Measurements from ENCODE around the gene PDXP. TPM values are rescaled to one million over a fixed set of nuclear protein-coding genes. Genes with fewer than 3 reads are reported as not detected.

PDXP gene
- total and polyA plus RNA-seq, 2 of the 13 experiments (the other 11 are each of a cell fraction or from before 2014, with no cell fraction given), result 58.2 to 70.6 TPM

DNA sequence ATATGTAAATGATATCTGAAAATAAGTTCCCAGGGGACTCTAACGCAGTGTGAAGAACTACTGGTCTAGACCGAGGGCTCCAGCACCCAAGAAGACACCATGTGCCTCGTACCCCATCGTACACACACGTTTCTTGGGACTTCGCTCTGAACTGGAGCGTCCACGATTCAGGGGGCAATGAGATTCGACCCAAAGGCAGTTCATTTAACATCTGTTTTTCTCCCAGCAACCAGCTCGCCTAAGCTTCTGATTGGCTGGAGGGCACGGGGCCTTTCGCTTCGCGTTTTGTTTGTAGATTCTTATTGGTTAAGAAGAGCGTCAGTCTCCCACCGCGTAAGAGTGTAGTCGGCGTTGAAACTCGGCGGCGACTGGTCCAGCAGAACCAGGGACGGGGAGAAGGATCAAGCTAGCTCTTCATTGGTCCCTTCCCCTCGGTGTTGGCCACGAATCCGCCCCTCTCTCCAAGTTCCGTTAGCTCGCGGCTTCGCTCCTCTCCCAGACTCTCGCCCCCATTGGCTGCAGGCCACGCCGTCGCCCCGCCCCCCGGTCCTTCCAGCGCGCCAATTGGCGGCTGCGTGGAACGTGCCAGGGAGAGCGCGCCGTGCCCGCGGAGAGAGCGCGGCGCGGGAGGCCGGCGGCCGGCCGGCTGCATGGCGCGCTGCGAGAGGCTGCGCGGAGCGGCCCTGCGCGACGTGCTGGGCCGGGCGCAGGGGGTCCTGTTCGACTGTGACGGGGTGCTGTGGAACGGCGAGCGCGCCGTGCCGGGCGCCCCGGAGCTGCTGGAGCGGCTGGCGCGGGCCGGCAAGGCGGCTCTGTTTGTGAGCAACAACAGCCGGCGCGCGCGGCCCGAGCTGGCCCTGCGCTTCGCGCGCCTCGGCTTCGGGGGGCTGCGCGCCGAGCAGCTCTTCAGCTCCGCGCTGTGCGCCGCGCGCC is at the start of gene PDXP (continued):
- TF ChIP-seq, protein P1, sequence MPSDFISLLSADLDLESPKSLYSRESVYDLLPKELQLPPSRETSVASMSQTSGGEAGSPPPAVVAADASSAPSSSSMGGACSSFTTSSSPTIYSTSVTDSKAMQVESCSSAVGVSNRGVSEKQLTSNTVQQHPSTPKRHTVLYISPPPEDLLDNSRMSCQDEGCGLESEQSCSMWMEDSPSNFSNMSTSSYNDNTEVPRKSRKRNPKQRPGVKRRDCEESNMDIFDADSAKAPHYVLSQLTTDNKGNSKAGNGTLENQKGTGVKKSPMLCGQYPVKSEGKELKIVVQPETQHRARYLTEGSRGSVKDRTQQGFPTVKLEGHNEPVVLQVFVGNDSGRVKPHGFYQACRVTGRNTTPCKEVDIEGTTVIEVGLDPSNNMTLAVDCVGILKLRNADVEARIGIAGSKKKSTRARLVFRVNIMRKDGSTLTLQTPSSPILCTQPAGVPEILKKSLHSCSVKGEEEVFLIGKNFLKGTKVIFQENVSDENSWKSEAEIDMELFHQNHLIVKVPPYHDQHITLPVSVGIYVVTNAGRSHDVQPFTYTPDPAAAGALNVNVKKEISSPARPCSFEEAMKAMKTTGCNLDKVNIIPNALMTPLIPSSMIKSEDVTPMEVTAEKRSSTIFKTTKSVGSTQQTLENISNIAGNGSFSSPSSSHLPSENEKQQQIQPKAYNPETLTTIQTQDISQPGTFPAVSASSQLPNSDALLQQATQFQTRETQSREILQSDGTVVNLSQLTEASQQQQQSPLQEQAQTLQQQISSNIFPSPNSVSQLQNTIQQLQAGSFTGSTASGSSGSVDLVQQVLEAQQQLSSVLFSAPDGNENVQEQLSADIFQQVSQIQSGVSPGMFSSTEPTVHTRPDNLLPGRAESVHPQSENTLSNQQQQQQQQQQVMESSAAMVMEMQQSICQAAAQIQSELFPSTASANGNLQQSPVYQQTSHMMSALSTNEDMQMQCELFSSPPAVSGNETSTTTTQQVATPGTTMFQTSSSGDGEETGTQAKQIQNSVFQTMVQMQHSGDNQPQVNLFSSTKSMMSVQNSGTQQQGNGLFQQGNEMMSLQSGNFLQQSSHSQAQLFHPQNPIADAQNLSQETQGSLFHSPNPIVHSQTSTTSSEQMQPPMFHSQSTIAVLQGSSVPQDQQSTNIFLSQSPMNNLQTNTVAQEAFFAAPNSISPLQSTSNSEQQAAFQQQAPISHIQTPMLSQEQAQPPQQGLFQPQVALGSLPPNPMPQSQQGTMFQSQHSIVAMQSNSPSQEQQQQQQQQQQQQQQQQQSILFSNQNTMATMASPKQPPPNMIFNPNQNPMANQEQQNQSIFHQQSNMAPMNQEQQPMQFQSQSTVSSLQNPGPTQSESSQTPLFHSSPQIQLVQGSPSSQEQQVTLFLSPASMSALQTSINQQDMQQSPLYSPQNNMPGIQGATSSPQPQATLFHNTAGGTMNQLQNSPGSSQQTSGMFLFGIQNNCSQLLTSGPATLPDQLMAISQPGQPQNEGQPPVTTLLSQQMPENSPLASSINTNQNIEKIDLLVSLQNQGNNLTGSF (CRISPR knock-in tag; IDR thresholded peaks at IDR 0.05), result no peak
- no peak for TF ChIP-seq ZFYVE20 (CRISPR knock-in tag; IDR thresholded peaks at IDR 0.05; ENCODE audit: borderline replicate concordance, low read depth)
- peak; percentile 74; the same call in 1 of the 2 replicates for TF ChIP-seq MEIS2 (CRISPR knock-in tag; IDR thresholded peaks at IDR 0.05)
- 0 out of 2 replicates have a peak, but pooled peaks have one; percentile 60 for TF ChIP-seq ZNF232 (CRISPR knock-in tag; IDR thresholded peaks at IDR 0.05; ENCODE audit: borderline replicate concordance)
- TF ChIP-seq, protein P2, sequence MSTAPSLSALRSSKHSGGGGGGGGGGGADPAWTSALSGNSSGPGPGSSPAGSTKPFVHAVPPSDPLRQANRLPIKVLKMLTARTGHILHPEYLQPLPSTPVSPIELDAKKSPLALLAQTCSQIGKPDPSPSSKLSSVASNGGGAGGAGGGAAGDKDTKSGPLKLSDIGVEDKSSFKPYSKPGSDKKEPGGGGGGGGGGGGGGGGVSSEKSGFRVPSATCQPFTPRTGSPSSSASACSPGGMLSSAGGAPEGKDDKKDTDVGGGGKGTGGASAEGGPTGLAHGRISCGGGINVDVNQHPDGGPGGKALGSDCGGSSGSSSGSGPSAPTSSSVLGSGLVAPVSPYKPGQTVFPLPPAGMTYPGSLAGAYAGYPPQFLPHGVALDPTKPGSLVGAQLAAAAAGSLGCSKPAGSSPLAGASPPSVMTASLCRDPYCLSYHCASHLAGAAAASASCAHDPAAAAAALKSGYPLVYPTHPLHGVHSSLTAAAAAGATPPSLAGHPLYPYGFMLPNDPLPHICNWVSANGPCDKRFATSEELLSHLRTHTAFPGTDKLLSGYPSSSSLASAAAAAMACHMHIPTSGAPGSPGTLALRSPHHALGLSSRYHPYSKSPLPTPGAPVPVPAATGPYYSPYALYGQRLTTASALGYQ (CRISPR knock-in tag; IDR thresholded peaks at IDR 0.05), result no peak
- TF ChIP-seq SP2 (CRISPR knock-in tag; IDR thresholded peaks at IDR 0.05), result peak; percentile 94
- peak; percentile 96 for TF ChIP-seq NFYB (CRISPR knock-in tag; IDR thresholded peaks at IDR 0.05)
- TF ChIP-seq, protein P3, sequence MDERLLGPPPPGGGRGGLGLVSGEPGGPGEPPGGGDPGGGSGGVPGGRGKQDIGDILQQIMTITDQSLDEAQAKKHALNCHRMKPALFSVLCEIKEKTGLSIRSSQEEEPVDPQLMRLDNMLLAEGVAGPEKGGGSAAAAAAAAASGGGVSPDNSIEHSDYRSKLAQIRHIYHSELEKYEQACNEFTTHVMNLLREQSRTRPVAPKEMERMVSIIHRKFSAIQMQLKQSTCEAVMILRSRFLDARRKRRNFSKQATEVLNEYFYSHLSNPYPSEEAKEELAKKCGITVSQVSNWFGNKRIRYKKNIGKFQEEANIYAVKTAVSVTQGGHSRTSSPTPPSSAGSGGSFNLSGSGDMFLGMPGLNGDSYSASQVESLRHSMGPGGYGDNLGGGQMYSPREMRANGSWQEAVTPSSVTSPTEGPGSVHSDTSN (CRISPR knock-in tag; IDR thresholded peaks at IDR 0.05), result peak; percentile 97
- no peak; the same call in 1 of the 2 replicates for TF ChIP-seq ZNF790 (CRISPR knock-in tag; IDR thresholded peaks at IDR 0.05; ENCODE audit: borderline replicate concordance)
- TF ChIP-seq, protein P4, sequence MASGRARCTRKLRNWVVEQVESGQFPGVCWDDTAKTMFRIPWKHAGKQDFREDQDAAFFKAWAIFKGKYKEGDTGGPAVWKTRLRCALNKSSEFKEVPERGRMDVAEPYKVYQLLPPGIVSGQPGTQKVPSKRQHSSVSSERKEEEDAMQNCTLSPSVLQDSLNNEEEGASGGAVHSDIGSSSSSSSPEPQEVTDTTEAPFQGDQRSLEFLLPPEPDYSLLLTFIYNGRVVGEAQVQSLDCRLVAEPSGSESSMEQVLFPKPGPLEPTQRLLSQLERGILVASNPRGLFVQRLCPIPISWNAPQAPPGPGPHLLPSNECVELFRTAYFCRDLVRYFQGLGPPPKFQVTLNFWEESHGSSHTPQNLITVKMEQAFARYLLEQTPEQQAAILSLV (CRISPR knock-in tag; IDR thresholded peaks at IDR 0.05; ENCODE audit: borderline replicate concordance), result no peak
- 0 out of 2 replicates have a peak, but pooled peaks have one; percentile 68 for TF ChIP-seq ZMAT3 (CRISPR knock-in tag; conservative IDR thresholded peaks at IDR 0.05)
- TF ChIP-seq, protein P5, sequence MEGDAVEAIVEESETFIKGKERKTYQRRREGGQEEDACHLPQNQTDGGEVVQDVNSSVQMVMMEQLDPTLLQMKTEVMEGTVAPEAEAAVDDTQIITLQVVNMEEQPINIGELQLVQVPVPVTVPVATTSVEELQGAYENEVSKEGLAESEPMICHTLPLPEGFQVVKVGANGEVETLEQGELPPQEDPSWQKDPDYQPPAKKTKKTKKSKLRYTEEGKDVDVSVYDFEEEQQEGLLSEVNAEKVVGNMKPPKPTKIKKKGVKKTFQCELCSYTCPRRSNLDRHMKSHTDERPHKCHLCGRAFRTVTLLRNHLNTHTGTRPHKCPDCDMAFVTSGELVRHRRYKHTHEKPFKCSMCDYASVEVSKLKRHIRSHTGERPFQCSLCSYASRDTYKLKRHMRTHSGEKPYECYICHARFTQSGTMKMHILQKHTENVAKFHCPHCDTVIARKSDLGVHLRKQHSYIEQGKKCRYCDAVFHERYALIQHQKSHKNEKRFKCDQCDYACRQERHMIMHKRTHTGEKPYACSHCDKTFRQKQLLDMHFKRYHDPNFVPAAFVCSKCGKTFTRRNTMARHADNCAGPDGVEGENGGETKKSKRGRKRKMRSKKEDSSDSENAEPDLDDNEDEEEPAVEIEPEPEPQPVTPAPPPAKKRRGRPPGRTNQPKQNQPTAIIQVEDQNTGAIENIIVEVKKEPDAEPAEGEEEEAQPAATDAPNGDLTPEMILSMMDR (CRISPR knock-in tag; IDR thresholded peaks at IDR 0.05), result no peak
- TF ChIP-seq RFXANK (CRISPR knock-in tag; IDR thresholded peaks at IDR 0.05), result peak; percentile 99
- TF ChIP-seq STAG1 (CRISPR knock-in tag; IDR thresholded peaks at IDR 0.05), result 0 out of 2 replicates have a peak, but pooled peaks have one; percentile 3
- no peak for TF ChIP-seq FOXK2 (IDR thresholded peaks at IDR 0.05)

Measured in HepG2 (cell line).